SK-MEL-5 (cell line): ENCODE results near the gene TUT7. TPM values are rescaled to one million over a fixed set of nuclear protein-coding genes. Genes with fewer than 3 reads are reported as not detected.

Experiments
- DNase-seq: peaks from one replicate; pipeline ENCODE4 v3.0.0-alpha.2; 2016; ENCODE audit warnings: low read depth, low spot score
- in situ Hi-C: cut with HindIII; loops from 2 replicates; pipeline ENCODE4 v1.10.0; 2016; ENCODE audit warnings: low sequenced_read_pairs, high pct_unique_total_duplicates, low pct_unique_long_range_greater_than_20kb
- total RNA-seq: library from RNA; depleted of rRNA; stranded (reverse); fragments of >200 nt; shearing (Covaris generic); gene quantifications from 2 replicates; pipeline ENCODE4 v1.2.3, GENCODE V29; 2014

The TUT7 gene
- total RNA-seq, 1 experiment from 2014 or later: 25.5 TPM

- in situ Hi-C loops: no loop called here
- DNase-seq: peak; percentile 94
Measured at GRCh38 chr9:86282077-86282978, 71.9 kb downstream of the TUT7 start, which contains the start of gene ISCA1. TSS of gene ISCA1 (minus strand) at chr9:86282538. CDS start at chr9:86282458, 80 bp downstream.

- DNase-seq: no peak
- in situ Hi-C loops: no loop called here
Measured at GRCh38 chr9:86281593-86282076, 72.6 kb downstream of the TUT7 start.

GRCh38 chr9:86280580-86280979 lies 73.6 kb downstream of the TUT7 start:
- DNase-seq: no peak
- in situ Hi-C loops: no loop called here

GRCh38 chr9:86279839-86280238 lies 74.4 kb downstream of the TUT7 start:
- in situ Hi-C loops: no loop called here
- no peak for DNase-seq

- in situ Hi-C loops: no loop called here
- no peak for DNase-seq
Measured at GRCh38 chr9:86277072-86277471, 77.1 kb downstream of the TUT7 start.

- DNase-seq: no peak
- in situ Hi-C loops: no loop called here
Measured at GRCh38 chr9:86275962-86276361, 78.2 kb downstream of the TUT7 start.

GRCh38 chr9:86274821-86275643 lies 79.2 kb downstream of the TUT7 start:
- in situ Hi-C loops: no loop called here
- DNase-seq: no peak

GRCh38 chr9:86272221-86272620 lies 82.0 kb downstream of the TUT7 start:
- DNase-seq: no peak
- in situ Hi-C loops: no loop called here

- in situ Hi-C loops: no loop called here
- no peak for DNase-seq
Measured at GRCh38 chr9:86263876-86264275, 90.3 kb downstream of the TUT7 start.

GRCh38 chr9:86262492-86262891 lies 91.7 kb downstream of the TUT7 start:
- no peak for DNase-seq
- in situ Hi-C loops: no loop called here

- DNase-seq: no peak
- in situ Hi-C loops: no loop called here
Measured at GRCh38 chr9:86259557-86259956, 94.7 kb downstream of the TUT7 start, which contains the start of gene C9orf153. TSS of gene C9orf153 (minus strand) at chr9:86259657. CDS start at chr9:86229603, 30,054 bp downstream.

- no peak for DNase-seq
- in situ Hi-C loops: no loop called here
Measured at GRCh38 chr9:86257391-86257790, 96.8 kb downstream of the TUT7 start.

- DNase-seq: no peak
- in situ Hi-C loops: no loop called here
Measured at GRCh38 chr9:86256653-86257052, 97.6 kb downstream of the TUT7 start.

GRCh38 chr9:86253577-86253976 lies 100.6 kb downstream of the TUT7 start:
- DNase-seq: no peak
- in situ Hi-C loops: no loop called here

- DNase-seq: no peak
- in situ Hi-C loops: no loop called here
Measured at GRCh38 chr9:86252870-86253269, 101.3 kb downstream of the TUT7 start.

- in situ Hi-C loops: no loop called here
- no peak for DNase-seq
Measured at GRCh38 chr9:86250123-86250522, 104.1 kb downstream of the TUT7 start.

GRCh38 chr9:86248746-86249145 lies 105.5 kb downstream of the TUT7 start:
- in situ Hi-C loops: no loop called here
- no peak for DNase-seq

GRCh38 chr9:86246752-86247161 lies 107.5 kb downstream of the TUT7 start:
- DNase-seq: peak; percentile 90
- in situ Hi-C loops: no loop called here
